NCI-H187 treated with DMSO at 0.1 percent for 48 hours (cell line): Measurements from ENCODE around the gene NFKBIL1.
"Not testable (repeated sequence)": the region's sequence is repeated elsewhere in the genome, so short reads cannot be mapped to it uniquely, and the experiment has no call there.

Source experiments
- DNase-seq: peaks from one replicate; lab custom pipeline; 2025; lab: John Stamatoyannopoulos, UW

NFKBIL1 gene, protein sequence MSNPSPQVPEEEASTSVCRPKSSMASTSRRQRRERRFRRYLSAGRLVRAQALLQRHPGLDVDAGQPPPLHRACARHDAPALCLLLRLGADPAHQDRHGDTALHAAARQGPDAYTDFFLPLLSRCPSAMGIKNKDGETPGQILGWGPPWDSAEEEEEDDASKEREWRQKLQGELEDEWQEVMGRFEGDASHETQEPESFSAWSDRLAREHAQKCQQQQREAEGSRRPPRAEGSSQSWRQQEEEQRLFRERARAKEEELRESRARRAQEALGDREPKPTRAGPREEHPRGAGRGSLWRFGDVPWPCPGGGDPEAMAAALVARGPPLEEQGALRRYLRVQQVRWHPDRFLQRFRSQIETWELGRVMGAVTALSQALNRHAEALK

DNA sequence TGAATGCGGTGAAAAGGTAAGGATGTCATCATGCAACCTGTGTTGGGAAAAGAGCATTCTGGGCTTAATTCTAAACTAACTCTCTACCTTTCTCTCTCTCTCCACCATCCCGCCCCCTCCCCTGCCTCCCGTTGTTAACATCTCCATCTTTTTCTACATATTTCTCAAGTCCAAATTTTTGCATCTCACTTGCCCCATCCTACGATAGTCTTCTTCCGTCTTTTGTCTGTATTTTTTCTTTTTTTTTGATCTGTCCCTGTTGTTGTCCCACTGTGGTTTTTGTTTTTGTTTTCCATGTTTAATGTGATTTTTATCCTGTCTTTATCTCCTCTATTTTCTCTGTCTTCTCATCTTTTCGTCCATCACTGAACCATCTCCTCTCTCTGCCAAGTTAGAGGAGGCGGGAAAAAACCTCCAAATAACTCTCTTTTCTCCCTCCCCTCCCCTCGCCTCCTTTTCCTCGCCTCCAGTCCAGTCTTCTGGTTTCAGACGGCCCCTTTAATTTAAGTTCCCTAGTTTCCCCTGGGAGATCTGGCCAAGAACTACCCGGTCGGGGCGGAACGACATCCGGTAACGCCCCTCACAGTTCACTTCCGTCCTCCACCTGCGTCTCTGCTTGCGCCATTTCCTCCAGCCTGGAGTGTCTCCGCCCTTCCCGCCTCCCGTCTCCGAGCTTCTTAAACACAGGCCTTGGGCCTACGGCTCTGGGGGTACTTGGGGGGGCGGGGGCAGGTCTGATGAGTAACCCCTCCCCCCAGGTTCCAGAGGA is at the start of gene NFKBIL1:
Gene NFKBIL1 (plus strand): TSS at position 651 of the 769 bp plus-strand sequence. CDS start 87 bp downstream, at position 738.
- peak; percentile 86 for DNase-seq

DNA sequence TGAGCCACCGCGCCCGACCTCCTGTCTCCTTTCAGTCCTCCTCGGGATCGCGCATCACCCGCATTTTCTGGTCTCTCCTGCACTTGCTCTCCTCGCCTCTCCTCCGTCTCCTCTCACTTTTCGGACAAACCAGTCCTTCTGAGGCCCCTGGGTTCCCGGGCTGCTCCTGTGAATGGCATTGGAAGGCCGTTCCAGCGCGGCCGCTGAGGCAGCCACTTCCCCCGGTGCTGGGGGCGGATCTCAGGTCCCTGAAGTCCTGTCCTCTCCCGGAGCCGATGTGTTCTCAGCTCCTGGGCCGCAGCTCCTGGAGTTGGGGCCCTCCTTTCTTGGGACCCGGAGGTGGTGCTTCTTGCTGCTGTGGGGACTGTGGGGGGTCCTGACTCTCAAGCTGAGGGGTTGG is 48.7 kb upstream of the NFKBIL1 start:
- DNase-seq, result no peak

DNA sequence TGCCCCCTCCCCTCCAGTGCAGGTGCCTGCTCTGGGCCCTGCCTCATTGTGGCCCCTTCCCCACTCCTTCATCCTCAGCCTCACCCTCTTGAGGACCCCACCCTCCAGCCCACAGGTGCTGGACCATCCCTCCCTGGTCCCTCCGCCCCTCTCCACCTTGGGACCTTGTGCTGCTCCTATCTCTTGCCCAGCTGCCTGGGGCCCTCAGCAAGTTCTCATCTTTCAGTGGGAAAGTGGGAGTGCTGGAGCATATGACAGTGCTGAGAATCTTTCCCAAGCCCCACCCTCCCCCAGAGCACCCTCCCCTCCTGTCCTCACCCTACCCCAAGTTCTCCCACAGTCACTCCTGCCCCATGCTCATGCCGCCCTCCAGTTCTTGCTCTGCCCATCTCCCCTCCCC is 47.8 kb upstream of the NFKBIL1 start:
- DNase-seq, result not testable (repeated sequence)

DNA sequence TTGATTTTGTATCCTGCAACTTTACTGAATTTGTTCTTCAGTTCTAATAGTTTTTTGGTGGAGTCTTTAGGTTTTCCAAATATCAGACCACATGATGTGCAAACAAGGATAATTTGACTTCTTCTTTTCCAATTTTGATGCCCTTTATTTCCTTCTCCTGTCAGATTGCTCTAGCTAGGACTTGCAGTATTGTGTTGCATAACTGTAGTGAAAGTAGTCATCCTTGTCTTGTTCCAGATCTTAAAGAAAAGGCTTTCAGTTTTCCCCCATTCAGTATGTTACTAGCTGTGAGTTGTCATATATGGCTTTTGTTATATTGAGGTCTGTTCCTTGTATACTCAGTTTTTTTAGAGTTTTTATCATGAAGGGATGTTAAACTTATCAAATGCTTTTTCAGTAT is 44.8 kb upstream of the NFKBIL1 start:
- no peak for DNase-seq

DNA sequence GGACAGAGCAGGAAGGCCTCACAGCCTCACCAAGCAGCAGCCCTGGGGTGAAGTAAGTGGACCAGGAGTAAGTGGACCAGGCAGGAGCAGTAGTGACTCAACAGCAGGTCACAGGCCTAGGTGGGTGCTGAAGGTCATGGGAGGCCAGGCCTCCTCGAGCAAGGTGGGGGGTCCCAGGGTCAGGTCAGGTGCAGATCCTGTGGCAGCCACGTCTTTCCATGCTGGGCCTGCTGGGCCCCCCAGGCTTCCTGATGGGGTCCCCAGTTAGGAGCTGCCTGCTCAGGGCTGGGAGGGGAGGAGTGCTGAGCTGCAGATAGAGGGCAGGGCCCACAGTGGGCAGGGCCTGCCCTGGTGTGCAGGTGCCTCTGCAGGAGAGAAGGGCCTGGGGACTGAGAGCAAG is 38.4 kb upstream of the NFKBIL1 start:
- not testable (repeated sequence) for DNase-seq

DNA sequence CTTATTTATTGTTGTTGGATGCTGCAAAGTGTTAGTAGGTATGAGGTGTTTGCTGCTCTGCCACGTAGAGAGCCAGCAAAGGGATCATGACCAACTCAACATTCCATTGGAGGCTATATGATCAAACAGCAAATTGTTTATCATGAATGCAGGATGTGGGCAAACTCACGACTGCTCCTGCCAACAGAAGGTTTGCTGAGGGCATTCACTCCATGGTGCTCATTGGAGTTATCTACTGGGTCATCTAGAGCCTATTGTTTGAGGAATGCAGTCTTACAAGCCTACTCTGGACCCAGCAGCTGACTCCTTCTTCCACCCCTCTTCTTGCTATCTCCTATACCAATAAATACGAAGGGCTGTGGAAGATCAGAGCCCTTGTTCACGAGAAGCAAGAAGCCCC is 37.4 kb upstream of the NFKBIL1 start:
- no peak for DNase-seq

DNA sequence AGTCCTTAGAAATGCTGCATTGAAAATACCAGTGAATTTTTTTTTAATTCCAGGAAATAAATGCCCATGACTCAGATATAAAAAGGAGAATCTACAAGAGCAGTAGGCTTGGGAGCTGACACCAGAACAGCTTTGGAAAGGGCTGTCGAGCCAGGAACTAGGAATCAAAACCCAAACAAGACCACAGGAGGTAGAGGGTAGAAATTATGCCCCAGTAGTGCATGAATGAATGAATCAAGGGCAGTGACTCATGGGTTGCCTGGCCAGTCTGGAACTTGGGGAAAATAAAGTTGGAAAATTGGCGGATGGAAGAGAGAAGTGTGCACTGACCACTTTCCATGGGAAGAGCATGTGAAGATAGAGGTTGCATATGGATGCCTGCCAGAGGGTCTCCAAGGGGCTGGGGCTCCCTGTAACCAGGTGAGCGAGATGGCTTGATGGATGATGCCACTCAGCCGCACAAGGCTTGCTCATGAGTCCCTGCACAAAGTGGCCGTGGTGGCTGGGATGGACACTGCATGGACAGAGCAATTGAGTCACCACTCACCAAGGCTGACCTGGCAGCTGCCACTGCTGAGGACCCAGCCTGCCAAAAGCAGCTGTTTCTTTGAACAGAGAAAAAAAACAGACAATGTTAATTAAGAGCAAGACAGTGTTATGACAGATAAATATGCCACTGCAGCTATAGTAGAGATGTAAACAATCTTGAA is 33.8 kb upstream of the NFKBIL1 start:
- no peak for DNase-seq

DNA sequence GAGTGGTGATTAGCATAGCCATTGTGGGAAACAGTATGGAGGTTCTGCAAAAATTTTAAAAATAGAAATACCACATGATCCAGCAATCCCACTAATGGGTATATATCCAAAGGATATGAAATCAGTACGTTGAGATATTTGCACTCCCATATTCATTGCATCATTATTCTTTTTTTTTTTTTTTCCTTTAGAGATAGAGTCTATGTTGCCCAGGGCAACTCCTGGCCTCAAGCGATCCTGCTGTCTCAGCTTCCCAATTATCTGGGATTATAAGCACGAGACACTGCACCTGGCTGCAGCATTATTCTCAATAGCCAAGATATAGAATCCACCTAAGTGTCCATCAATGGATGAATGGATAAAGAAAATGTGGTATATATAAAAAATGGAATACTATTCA is 25.6 kb upstream of the NFKBIL1 start:
- no peak for DNase-seq

DNA sequence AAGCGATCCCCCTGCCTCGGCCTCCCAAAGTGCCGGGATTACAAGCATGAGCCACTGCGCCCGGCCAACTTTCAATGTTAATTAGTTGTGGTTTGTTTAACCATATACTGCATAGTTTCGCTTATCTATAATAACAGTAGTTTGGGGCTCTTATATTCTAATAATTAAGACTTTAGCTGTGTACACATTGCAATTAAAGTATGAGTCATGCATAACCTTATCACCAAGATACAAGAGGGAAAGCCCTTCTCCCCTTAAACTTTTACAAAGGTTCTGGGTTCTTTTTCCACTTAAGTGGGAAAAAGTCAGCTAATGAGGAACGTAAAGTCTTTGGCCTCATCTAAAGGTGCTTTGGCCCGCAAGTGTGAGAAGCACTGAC is 21.9 kb upstream of the NFKBIL1 start:
- no peak for DNase-seq

DNA sequence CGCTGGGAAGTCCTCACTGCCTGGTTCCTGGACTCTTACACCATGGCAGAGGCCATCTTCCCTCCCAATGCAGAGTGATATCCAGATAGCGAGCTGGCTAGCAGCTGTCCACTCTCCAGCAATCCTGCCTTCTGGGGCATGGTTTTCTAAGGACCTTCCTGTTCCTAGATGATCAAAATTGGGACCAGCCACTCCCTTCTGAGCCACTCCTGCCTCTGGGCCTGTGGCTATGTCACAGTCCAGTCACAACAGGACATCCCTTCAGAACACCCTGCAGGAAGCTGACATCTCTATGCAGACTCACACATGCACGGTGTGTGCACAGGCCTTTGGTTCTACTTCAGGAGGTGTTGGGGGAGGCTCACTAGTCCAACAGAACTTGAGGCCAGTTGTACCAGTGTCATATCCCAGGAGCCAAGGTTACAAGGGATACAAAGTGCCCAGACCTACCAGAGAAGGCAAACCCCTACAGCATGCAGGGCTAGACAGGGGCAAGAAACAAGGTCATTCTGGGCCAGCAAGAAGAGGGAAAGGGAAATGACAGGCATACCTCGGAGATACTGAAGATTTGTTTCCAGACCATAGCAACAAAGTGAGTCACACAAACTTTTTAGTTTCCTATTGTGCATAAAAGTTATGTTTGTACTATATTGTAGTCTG is 21.3 kb upstream of the NFKBIL1 start:
- no peak for DNase-seq

DNA sequence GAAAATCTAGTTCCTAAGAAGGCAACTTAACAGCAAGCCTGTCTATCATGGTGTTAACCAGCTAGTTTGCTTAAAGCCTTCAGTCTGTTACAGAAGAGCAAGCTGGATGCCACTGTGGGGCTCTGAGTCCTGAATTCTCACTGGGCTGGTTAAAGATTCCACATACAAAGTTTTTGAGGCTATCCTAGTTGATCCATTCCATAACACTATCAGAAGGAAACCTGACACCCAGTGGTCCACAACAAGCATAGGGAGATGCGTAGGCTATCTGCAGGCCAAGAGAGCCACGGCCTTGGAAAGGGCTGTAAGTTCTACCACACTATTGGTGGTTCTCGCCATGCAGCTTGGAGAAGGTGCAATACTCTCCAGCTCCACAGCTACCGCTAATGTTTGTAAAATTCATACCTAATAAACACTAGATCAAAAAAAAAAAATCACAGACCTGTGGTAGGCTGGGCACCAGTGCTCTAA is 19.1 kb upstream of the NFKBIL1 start:
- DNase-seq, result no peak

DNA sequence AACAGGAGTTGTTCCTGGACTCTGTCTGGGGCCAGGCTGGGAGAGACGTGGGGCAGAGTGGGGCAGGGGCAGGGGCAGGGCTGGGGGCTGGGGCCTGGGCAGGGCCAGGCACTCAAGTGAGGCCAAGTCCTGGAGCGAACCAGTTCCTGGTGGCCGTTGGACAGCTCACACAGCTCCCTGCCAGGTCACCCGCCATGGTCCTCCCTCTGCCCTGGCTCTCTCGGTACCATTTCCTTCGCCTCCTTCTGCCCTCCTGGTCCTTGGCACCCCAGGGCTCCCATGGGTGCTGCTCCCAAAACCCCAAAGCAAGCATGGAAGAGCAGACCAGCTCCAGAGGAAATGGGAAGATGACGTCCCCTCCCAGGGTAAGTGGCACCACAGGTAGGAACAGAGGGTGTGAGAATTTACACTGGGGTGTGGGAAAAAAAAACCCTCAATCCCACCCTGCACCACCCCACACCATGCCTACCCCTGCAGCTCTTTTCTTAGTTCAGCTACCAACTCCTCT is 18.5 kb upstream of the NFKBIL1 start, which contains the start of gene MCCD1:
Gene MCCD1 (plus strand): TSS at position 142 of the 508 bp plus-strand sequence. CDS start 53 bp downstream, at position 195.
- no peak for DNase-seq

DNA sequence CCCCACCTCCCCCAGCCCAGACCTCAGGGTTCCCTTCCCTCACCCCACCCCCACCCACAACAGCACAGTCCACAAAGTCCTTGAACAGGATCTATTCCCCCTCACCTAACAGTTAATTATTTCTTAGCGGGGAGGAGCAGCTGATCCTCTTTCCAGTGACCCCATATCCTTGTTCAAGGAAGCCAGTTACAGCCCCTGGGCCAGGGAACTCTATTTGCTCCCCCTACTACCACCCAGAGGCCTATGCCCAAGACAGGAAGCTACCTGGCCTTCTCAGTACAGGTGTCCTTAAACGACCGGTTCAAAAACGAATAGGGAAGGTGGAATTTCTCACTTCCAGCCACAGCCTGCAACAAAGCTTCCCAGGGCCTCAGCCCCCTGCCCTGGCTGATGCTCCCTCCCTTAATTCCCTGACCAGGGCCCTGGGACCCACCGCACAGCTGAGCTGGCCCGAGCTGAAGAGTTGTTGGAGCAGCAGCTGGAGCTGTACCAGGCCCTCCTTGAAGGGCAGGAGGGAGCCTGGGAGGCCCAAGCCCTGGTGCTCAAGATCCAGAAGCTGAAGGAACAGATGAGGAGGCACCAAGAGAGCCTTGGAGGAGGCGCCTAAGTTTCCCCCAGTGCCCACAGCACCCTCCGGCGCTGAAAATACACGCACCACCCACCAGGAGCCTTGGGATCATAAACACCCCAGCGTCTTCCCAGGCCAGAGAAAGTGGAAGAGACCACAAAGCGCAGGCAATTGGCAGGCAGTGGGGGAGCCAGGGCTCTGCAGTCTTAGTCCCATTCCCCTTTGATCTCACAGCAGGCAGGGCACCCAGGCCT is 17.9 kb upstream of the NFKBIL1 start:
- DNase-seq, result no peak

DNA sequence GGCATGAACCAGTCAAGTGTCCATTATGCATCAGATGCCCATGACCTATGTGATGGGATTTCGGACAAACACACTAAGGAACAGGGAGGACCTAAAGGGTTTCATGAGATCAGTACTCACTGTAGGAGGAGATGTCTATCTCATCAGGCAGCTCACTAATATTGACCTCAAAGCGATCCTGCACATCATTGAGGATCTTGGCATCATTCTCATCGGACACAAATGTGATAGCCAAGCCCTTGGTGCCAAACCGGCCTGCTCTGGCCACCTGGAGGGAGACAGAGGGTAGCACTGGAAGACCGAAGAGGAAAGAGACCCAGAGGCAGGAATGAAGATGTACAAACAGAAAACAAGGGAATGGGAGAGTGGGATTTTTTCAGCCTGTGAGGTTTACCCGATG is 16.7 kb upstream of the NFKBIL1 start:
- no peak for DNase-seq

DNA sequence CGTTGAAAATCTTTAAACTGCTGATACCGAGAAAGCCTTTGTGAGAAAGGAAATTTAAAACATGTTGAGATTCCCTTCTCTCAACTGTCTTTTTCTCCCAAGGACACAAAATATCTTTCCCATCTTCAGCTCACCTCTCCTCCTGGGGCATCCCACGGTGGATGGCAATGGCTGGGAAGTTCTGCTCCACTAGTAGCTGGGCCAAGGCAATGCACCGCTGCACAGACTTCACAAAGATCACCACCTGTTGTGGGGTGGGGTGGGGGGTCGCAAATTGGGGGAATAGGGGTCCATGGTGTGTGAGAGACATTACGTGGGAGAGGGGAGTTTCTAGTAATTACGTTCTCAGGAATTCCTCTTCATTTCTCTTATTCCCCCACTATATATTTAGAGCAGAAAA is 16.2 kb upstream of the NFKBIL1 start:
- no peak for DNase-seq

DNA sequence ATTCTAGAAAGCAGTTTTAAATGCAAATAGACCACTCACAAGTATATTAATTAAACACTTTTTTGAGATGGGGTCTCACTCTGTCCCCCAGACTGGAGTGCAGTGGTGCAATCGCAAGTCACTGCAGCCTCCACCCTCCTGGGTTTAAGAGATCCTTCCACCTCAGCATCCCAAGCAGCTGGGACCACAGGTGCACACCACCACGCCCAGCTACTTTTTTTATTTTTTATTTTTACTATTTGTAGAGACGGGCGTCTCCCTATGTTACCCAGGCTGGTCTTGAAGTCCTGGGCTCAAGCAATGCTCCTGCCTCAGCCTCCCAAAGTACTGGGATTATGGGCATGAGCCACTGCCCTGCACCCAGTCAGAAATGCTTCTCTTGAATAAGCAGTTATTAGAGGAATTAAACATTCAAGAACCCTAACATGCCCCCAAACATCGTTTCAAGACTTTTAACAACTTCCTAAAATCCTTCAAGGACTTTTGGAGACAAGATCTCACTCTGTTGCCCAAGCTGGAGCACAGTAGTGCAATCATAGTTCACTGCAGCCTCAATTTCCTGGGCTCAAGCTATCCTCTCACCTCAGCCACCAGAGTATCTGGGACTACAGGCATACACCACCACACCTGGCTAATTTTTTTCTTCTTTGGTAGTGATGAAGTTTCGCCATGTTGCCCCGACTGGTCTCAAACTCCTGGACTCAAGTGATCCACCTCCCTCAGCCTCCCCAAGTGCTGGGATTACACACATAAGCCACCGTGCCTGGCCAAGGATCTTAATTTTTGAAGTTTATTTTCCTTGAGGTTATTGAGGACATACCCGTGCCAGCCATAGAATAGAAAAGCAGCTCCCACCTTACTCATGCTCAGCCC is 15.4 kb upstream of the NFKBIL1 start:
- no peak for DNase-seq

DNA sequence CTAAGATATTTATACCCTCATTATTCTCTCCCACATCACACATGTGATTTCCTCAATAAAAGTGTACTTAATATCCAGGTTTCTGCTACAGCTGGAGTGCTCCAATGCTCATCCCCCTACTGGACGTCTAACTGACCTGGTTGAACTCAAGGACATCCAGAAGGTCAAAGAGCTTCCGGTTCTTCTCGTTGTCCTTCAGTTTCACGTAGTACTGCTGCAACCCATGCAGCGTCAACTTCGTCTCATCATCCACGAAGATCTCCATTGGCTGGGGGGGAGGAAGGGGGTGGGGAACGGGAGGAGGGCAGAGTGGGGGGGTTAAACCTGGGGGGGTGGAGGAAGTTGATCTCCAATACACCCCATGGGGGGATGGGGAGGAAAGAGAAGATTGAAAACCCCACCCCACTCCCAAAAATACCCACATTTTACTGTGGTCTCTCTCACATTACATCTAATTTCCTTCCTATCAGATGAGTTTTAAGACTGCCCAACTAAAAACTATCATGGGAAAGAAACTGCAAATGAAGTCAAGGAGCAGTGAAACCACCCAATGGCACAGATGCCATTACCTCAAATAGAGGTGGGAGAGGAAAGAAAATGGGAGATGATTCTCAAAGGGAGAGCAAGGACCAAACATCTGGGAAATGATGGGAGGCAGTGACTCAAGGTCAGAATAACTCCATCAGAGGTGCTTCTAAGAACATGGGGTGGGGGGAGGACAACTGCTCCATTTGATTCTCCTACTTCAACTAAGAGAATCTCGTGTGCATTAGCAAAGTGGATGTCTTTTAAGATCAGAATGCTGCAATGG is 14.6 kb upstream of the NFKBIL1 start:
- DNase-seq, result no peak

DNA sequence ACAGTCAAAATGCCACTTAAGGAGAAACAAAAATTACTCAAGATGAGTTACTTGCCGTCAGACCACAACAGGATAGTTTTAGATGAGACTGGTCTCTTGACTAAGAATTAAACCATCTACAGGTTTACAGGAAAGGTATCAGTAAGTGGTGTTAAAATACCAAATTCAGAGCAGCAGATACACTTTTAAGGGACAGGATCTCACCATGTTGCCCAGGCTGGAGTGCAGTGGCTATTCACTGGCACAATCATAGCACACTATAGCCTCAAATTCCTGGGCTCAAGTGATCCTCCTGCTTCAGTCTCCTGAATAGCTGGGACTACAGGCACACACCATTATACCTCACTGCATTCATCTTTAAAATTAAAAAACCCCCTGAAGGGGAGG is 14.0 kb upstream of the NFKBIL1 start:
- no peak for DNase-seq

DNA sequence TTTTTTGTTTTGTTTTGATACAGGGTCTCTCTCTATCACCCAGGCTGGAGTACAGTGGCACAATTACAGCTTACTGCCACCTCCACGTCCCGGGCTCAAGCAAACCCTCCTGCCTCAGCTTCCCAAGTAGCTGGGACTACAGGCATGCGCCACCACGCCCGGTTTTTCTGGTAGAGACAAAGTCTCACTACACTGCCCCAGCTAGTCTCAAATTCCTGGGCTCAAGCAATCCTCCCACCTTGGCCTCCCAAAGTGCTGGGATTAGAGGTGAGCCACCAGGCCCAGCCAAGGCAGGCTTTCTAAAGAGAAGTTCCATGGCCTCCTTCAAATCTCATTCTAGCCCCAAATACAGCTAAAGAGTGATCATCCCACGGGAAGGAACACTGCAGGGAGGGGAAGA is 13.4 kb upstream of the NFKBIL1 start:
- DNase-seq, result no peak
